GM18867 (cell line): ENCODE measurements around the gene PHLDB3.
A peak's percentile ranks its signal among the peaks of the same experiment; 100 is the strongest.

Experiments
- ATAC-seq: cut with Tn5 transposase; IDR thresholded peaks from one replicate; pipeline ENCODE4 v1.9.1; 2021; ENCODE audit warnings: mild to moderate bottlenecking, moderate library complexity; ENCODE audit not compliant: unreplicated experiment

PHLDB3 gene

DNA sequence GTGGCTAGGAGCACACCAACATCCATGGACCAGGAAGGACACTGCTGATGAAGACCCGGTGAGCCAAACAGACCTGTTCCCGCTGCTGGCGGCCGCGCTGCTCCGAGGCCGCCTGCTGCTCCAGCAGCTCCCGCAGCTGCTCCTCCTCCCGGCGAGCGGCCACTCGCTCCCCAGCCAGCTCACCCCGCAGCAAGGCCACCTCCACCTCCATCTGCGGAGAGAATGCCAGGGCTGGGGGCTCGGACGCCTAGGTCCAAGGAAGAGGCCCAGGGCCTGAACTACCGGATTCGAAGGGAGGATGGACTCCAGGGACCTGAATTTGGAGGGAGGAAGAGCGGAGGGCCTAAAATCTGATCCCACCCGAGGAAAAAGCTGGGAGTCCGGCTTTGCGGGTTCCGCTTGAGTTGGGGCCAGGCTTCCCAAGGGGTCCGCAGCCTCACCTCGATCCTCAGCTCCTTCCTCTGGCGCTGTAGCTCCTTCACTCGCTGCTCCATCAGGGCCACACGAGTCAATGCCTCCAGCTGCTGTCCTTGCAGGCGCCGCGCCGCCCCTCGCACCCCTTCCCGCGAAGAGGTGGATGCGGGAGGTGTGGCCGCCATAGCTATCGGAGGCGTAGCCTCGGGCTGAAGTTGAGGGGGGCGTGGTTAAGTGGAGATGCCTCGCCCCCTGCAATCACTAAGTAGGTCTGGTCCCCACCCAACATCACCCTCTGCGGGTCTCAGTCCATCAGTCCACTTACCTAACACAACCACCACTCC, 2.7 kb downstream of the PHLDB3 start:
- ATAC-seq: no peak

DNA sequence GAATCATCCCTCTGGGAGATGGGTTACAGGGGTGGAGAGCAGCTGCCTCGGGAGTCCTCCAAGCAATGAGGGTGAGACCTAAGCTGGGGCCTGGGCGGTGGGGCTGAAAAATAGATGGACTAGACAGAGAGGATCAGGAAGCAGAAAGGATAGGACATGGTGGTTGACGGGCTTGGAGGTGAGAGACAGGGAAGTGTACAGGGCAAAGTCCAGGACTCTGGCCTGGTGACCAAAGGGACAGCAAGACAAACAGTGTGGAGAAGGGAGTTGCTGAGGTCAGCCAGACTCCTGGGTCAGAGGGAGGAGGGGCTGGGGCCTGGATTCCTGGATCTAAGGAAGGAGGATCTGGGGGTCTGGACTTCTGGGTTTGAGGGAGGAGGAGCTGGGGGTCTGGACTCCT, 5.5 kb downstream of the PHLDB3 start:
- no peak for ATAC-seq

DNA sequence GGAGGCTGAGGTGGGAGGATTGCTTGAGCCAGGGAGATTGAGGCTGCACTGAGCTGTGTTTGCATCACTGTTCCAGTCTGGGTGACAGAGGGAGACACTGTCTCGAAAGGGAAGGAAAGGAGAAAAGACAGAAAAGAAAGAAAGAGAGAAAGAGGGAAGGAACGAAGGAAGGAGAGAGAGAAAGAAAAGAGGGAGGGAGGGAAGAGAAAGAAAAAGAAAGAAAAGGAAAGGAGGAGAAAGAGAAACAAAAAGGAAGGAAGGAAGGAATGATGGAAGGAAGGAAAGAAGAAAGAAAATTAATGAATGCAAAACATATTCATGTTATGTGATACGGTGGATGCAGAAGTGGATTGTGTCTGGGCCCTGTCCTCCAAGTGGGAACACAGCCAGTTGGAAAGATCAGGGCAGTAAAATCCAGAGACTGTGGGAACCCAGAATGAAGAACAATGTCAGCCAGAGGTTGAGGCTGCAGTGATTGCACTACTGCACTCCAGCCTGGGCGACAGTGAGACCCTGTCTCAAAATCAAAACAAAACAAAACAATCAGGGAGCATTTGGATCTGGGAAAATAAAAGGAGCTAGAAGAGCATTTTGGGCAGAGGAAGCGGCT, 6.2 kb downstream of the PHLDB3 start:
- no peak for ATAC-seq

DNA sequence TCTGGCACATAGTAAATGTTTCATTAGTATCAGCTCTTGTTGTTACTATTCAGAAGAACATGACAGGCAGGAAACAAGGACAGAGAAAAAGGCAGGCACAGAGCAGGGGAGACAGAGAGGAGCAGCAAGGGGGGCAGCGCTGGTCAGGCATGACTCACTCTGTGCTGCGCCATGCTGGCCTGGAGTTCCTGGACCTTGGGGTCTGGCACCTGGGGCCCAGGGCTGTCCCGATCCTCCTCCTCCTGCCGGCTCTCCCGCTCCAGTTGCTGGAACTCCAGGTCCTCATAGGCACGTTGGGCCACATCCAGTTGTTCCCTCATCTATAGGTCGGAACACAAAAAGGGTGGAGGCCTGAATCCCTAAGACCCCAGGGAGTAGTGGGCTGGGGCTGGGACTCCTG, 7.6 kb downstream of the PHLDB3 start:
- ATAC-seq: no peak

DNA sequence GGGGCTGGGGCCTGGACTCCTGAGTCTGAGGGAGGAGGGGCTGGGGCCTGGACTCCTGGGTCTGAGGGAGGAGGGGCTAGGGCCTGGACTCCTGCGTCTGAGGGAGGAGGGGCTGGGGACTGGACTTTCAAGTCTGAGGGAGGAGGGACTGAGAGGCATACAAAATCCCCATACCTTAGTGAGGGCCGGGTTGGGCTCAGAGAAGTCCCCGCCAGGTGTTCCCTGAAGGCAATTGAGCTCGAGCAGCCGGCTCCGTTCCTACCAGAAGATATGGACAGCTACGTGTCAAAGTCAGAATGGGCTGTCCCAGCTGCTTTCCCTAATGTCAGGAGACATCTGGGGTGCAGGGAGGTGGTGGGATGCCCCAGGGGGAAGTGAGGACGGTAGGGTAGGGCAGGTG, 9.5 kb downstream of the PHLDB3 start:
- ATAC-seq: no peak

DNA sequence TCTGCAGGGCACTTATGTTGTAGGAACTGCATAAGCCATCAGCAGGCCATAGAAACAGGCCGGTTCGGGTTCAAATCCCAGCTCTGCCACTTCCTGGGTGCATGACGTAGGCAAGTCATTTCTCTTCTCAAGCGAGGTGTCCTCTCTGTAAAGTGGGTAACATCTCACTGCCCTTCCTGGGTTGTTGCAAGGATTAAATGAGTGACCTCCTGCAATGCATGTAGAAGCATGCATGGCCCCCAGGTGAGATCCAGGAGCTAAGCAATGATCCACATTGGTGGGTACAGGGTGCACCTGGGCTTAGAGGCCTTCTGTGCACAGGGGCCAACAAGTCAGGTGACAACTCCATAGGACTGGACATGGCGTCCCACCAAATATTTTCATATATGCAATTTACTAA, 13.8 kb downstream of the PHLDB3 start:
- no peak for ATAC-seq

DNA sequence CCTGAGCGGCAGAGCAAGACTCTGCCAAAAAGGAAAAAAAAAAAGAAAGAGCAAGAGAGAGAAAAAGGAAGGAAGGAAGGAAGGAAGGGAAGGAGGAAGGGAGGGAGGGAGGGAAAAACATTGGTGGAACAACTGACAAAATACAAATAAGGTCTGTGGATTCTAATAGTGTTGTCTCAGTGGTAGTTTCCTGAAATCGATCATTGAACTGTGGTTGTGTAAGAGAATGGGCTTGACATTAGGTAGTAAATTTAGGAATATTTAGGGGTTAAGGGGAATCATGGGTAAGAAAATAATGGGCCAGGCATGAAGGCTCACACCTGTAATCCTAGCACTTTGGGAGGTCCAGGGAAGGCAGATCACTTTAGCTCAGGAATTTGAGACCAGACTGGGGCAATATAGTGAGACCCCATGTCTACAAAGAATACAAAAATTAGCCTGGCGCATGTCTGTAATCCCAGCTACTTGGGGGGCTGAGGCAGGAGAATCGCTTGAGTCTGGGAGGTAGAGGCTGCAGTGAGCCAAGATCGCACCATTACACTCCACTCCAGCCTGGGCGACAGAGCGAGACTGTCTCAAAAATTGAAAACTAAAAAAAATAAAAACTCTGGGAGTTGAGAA, 14.5 kb downstream of the PHLDB3 start:
- no peak for ATAC-seq

DNA sequence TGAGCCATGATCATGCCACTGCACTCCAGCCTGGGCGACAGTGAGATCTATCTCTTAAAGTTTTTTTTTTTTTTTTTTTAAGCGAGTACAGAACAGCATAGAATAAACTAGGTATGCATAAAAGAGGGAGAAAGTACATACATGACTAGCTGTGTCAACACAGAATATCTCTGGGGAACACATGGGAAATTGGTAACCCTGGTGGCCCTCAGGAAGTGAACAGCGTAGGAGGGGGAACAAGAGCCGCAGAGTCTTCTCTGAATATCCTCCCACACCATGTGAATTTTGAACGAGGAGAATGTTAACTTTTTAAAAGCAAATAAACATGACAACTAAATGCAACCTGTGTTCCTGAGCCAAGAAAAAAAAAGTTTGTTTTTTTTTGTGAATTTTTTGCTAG, 15.2 kb downstream of the PHLDB3 start:
- no peak for ATAC-seq

DNA sequence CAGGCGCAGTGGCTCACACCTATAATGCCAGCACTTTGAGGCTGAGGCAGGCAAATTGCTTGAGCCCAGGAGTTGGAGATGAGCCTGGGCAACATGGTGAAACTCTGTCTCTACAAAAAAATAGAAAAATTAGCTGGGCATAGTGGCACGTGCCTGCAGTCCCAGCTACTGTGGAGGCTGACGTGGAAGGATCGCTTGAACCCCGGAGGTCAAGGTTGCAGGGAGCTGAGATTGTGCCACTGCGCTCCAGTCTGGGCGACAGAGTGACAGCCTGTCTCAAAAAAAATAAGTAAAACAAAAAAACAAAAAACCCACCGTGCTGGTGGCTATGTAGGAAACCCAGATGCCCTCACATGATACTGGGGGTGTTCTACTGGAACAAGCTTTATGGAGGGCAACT, 16.4 kb downstream of the PHLDB3 start:
- ATAC-seq: no peak

DNA sequence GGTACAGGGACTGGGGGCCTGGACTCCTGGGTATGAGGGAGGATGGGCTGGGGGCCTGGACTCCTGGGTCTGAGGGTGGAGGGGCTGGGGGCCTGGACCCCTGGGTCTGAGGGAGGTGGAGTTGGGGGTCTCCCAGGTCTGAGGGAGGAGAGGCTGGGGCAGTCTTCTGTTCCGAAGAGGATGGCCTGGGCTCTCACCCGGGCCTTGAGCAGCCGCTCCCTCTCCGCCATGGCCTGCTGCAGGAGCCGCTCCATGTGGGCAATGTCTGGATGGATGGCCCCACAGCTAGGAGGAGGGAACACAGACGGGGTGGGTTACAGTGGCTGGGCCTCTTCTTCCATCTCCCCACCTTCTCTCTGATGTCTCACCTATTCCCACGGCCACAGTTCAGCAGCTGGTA, 18.1 kb downstream of the PHLDB3 start:
- ATAC-seq: no peak

DNA sequence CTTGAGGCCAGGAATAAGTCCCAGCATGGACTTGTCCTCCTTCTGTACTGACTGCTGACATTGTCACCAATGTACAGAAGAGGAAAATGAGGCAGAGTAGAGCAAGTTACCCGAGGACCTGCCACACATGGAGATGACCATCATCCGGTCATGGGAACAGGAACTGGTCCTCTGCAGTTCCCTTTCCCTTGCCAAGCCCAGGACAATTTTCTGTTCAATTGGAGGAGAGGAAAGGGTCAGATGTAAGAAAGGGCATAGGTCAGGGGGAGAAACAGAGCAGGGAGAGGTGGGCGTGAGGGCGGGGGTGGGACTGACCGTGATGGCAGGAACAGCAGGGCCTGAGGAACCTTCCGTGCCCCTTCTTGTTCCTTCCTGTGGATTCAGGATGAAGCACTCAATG, 18.6 kb downstream of the PHLDB3 start:
- ATAC-seq: no peak

DNA sequence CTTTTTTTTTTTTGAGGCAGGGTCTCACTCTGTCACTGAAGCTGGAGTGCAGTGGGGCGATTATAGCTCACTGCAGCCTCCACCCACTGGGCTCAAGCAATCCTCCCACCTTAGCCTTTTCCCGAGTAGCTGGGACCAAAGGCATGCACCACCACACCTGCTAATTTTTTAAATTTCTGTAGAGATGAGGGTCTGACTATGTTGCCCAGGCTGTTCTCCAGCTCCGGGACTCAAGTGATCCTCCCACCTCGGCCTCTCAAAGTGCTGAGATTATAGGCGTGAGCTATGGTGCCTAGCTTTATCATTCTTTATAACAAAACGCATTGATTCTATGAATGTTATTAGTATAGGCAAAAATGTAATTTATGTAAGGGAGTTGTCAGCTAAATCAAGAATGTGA, 21.3 kb downstream of the PHLDB3 start:
- ATAC-seq: no peak

DNA sequence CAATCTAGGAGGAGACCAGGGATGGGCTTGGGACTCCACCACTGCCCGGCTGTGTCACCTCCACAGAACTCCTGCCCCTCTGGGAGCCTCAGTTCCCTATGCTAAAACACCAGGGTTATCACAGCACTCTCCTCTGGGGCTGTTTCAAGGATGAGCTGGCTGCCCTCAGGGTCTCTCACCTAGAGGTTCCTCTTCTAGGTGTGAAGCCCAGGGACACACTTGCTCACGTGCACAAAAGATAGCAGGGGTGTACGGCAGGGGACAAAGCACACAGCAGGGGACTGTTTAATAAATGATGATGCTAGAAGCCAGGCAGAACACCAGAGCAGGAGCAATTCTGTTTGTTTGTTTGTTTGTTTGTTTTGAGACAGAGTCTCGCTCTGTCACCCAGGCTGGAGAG, 22.4 kb downstream of the PHLDB3 start:
- no peak for ATAC-seq

DNA sequence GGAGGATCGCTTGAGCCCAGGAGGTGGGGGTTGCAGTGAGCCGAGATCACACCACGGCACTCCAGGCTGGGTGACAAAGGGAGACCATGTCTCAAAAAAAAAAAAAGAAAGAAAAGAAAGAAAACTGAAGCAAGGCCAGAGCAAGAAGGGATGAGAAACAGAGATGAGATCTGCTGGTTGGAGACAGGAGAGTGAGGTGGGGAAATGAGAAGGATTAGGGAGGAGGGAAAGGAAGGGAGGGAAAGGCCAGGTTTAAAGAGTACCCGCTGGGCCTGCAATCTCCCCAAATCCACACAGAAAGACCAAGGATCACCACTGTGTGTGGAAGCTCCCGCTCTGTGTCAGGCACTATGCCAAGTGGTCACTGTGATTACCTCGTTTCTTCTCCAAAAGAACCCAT, 22.8 kb downstream of the PHLDB3 start:
- ATAC-seq: no peak

DNA sequence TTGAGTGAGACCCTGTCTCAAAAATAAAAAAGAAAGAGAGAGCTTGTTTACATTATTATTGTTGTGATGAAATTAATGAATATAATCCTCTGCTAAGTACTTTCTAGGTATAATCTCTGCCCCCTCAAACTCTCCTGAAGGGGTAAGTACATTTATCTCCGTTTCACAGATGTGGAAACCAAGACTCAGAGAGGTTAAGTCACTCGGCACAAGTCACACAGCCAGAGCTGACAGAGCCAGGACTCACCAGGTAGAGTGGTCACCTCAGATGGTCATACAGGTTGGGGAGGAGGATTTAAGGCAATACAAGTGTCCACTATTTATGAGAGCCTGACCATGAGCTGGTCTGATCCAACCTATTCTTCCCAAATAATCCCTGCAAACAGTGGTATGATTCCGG, 24.0 kb downstream of the PHLDB3 start:
- no peak for ATAC-seq

DNA sequence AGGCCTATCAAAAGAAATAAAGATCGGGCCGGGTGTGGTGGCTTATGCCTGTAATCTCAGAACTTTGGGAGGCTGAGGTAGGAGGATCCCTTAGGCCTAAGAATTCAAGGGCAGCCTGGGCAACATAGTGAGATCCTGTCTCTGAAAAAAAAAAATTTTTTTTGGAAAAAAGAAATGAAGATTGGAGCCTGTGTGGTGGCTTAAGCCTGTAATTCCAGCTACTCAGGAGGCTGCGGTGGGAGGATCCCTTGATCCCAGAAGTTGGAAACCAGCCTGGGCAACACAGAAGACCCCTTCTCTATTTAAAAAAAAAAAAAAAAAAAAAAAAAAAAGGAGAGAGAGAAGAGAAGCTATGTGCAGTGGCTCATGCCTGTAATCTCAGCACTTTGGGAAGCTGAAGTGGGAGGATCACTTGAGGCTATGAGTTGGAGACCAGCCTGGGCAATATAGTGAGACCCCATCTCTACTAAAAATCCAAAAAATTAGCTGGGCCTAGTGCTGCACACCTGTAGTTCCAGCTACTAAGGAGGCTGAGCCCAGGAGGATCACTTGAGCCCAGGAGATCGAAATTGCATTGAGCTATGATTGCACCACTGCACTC, 24.5 kb downstream of the PHLDB3 start:
- ATAC-seq: no peak

DNA sequence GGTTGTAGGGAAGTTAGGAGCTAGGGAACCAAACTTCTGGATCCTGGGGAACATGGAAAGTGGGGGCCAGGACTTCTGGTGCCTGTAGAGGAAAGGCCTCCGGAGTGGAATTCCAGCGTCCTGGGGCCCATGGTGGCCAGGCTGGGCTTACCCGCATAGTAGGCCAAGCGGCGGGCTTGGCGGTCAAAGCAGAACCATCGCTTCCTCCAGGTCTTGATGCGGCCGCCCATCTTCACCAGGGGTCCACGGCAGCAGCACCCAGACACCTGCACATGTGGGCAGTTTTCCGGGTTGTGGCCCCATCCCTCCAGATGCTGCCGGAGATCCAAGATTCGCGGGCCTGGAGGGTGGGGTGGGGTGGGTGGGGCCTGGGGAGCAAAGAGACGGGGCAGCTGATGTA, 25.3 kb downstream of the PHLDB3 start:
- no peak for ATAC-seq

DNA sequence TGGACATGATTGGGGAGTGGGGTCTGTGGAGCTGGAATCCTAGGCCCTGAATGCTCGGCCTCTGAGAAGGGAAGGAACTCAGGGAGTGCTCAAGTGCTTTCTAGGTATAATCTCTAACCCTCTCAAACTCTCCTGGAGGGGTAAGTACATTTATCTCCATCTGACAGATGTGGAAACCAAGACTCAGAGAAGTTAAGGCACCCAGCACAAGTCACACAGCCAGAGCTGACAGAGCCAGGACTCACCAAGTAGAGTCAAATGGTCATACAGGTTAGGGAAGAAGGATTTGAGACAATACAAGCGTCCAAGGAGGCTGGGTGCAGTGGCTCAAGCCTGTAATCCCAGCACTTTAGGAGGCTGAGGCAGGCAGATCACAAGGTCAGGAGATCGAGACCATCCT, 26.2 kb downstream of the PHLDB3 start:
- no peak for ATAC-seq

DNA sequence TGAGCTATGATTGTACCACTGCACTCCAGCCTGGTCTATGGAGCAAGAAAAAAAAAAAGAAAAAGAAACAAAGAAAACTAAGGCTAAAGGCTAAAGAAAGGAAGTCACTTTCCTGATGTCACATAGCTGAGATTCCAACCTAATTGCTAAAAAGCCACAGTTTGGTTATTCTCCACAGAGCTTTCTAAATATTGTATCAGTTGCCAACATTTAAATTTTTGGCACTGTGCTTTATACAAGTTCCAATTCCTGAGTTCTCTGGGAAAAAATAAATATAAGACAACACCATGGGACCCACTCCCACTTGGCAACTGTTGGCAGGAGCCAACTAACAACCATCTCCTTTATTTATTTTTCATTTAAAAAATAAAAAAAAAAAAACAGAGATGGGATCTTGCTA, 27.9 kb downstream of the PHLDB3 start:
- no peak for ATAC-seq

DNA sequence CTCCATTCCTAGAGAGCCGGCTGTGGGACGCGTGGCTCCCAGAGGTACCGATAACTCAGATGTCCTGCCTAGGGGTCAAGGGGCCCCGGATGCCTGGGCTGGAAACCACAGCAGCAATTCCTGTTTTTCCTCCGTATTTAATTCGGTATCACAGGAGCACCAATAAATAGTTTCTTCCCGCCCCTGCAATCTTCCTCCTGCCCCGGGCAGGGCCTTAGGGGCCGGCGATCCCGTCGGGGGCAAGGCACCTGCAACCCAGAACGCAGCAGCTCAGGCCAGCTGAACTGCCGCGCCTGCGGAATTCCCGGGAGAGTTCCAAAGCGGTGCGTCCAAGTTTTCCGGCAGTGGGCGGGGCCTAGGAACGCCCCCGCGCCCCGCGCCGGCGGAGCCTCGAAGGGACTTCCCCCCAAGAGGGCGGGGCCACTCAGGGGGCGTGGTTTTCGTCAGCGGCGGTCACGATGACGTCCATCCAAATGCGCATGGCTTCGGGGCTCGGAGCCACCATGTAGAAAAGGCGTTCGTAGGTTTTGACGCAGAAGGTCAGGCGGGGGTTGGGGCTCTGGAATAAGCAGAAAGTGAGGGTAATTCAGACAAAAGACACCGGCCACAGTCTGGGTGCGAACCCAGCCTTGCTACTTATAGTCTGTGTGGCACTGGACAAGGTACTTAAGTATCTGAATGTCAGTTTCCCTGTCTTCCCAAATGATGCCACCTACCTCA, 29.4 kb downstream of the PHLDB3 start:
- ATAC-seq: peak; percentile 68

DNA sequence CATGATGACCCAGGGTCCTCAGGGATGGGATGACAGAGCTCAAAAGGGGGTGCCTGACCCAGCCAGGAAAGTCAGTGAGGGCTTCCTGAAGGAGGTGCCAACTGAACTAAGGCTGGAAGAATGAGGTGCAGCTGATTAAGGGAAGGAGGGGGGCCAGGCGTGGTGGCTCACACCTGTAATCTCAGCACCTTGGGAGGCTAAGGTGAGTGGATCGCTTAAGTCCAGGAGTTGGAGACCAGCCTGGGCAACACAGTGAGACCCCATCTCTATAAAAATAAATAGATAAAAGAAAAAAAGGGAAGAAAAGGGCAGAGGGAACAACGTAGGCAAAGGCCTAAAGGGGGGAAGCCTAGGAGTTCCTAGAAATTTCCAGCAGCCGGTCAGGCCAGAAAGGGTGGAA, 30.1 kb downstream of the PHLDB3 start:
- ATAC-seq: no peak
